Uterus (tissue), 2 donors: Measurements from ENCODE around the gene LCAT.

Experiments
- CTCF ChIP-seq, 4 experiments: fragments of 200-600 bp in 2 of 4; fragments of 450-650 bp in 2 of 4; sonication (generic) in 2 of 4; IDR thresholded peaks; one replicate each; pipeline ENCODE4 v1.5.1; 2016 to 2019; ENCODE audit warnings: antibody characterized with exemption in 4 of 4, mild to moderate bottlenecking in 2 of 4, moderate library complexity in 1 of 4
- POLR2A ChIP-seq, 2 donors: fragments of 450-650 bp; IDR thresholded peaks; one replicate each; pipeline ENCODE4 v1.6.1; 2016; ENCODE audit warnings: antibody characterized with exemption in 2 of 2, mild to moderate bottlenecking in 1 of 2, moderate library complexity in 1 of 2

- no peak for TF ChIP-seq CTCF (IDR thresholded peaks at IDR 0.05)
- no peak for TF ChIP-seq POLR2A (IDR thresholded peaks at IDR 0.05)
Measured at GRCh38 chr16:67926181-67926750, 17.7 kb downstream of the LCAT start.
